GM13977 (cell line): ENCODE results near the gene ZNF784.

Experiments used
- DNase-seq: peaks from one replicate; pipeline ENCODE4 v3.0.0; 2012; ENCODE audit warnings: low spot score
- in situ Hi-C: fragments of 300-500 bp; cut with MboI; formaldehyde crosslinking; loops from one replicate; pipeline ENCODE4 v1.12.0; 2022; ENCODE audit warnings: low sequenced_read_pairs, low pct_unique_long_range_greater_than_20kb, mixed read lengths, inconsistent platforms; ENCODE audit not compliant: unreplicated experiment
- TF ChIP-seq, protein P1 (sequence below): IDR thresholded peaks from 2 replicates; pipeline ENCODE4 v1.5.1; 2012; ENCODE audit warnings: mild to moderate bottlenecking, control low read depth; ENCODE audit not compliant: insufficient read depth; ENCODE audit errors: extremely low read depth, missing control alignments

Gene ZNF784

DNA sequence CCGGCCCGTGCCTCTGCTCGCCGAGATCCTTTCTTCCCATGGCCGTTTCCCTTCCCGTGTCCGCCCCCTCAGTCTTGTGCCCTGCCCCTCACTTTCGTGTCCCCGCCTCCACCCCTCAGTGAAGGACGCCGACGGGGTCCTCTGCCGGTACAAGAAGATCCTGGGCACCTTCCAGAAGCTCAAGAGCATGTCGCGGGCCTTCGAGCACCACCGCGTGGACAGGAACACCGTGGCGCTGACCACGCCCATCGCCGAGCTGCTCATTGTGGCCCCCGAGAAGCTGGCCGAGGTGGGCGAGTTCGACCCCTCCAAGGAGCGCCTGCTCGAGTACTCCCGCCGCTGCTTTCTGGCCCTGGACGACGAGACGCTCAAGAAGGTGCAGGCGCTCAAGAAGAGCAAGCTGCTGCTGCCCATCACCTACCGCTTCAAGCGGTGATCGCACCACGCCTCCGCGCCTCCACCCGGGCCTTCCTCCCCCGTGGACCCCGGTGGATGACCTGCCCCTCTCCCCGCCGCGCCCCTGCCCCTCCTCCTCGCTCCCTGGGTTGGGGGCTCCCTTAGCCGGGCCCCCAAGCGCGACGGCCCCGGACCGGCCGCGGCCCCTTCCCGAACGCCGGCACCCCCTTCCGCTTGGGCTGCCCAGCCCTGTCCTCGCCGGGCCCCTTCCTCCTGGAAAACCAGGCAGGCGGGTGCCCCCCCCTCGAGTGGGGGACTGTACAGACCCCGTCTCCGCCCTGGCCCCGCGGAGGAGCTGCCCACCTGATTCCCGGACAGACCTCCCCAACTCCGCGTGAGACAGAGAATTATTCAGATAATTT is 28.2 kb upstream of the ZNF784 start:
- TF ChIP-seq, protein P1, sequence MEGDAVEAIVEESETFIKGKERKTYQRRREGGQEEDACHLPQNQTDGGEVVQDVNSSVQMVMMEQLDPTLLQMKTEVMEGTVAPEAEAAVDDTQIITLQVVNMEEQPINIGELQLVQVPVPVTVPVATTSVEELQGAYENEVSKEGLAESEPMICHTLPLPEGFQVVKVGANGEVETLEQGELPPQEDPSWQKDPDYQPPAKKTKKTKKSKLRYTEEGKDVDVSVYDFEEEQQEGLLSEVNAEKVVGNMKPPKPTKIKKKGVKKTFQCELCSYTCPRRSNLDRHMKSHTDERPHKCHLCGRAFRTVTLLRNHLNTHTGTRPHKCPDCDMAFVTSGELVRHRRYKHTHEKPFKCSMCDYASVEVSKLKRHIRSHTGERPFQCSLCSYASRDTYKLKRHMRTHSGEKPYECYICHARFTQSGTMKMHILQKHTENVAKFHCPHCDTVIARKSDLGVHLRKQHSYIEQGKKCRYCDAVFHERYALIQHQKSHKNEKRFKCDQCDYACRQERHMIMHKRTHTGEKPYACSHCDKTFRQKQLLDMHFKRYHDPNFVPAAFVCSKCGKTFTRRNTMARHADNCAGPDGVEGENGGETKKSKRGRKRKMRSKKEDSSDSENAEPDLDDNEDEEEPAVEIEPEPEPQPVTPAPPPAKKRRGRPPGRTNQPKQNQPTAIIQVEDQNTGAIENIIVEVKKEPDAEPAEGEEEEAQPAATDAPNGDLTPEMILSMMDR: no peak
- in situ Hi-C loops: no loop called here
- no peak for DNase-seq

DNA sequence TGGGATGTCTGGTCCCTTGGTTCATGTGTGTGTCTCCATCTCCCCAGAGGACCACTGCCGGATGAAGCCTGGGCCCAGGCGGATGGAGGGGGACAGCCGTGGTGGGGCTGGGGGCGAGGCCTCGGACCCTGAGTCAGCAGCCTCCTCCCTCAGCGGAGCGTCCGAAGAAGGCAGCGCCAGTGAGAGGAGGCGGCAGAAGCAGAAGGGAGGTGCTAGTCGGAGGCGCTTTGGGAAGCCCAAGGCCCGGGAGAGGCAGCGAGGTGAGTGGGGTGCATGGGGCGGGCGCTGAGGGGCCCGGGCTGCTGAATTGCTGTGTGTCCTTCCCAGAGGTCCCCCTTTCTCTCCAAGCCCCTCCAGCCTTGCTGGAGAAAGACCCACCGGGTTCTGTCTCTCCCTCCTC is 26.9 kb upstream of the ZNF784 start:
- no peak for DNase-seq
- TF ChIP-seq, protein P1: no peak
- in situ Hi-C loops: no loop called here

DNA sequence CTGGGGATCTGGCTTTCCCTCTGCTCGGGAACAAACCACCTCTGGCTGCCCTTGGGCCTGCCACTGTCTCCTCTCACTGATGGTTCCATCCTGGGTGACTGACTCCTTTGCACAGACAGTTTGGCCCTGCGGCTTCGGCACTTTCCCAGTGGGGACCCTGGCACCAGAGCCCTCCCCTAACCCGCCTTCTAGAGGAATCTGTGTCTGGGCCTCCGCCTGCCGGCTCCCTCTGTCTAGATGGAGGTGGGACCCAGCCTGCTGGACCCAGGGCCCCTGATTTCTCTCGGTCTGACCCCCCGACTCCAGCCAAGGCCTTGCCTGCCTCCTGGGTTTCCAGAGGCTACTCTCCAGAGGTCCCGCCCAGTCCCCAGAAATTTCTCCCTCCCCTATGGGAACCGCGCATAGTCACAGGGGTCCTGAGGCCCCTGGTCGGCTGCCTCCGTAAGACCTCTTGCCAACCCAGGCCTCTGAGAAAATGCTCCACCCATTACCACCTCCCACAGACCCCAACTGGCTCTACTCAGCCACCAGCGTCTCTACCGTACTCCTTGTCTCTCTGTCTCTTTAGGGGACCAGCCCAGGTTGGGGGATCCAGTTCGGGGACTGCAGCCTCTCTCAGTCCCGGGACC is 26.4 kb upstream of the ZNF784 start:
- in situ Hi-C loops: no loop called here

DNA sequence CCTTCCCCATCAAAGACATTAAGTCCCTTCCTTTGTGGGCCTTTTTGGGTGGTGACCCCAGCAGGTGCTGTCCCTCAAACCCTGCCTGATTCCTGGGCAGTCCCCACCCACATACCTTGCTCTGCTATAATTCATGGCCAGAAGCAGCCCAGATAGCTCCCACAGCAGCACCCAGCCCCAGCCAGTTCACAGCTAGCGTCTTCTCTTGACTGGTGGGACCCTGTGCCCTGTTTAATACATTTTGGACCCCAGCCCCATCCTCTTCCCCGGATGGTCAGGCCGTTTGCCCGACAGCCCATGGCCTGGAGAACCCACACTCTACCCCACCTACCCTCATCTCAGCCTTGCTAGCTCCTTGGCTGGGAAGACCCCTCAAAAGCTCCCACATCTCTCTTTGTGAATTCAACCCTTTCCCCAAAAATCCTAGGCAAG is 25.8 kb upstream of the ZNF784 start:
- no peak for DNase-seq
- TF ChIP-seq, protein P1: no peak
- in situ Hi-C loops: no loop called here

More for the DNA sequence above, 26.4 kb upstream of the ZNF784 start:
- TF ChIP-seq, protein P1: no peak
- DNase-seq: no peak

DNA sequence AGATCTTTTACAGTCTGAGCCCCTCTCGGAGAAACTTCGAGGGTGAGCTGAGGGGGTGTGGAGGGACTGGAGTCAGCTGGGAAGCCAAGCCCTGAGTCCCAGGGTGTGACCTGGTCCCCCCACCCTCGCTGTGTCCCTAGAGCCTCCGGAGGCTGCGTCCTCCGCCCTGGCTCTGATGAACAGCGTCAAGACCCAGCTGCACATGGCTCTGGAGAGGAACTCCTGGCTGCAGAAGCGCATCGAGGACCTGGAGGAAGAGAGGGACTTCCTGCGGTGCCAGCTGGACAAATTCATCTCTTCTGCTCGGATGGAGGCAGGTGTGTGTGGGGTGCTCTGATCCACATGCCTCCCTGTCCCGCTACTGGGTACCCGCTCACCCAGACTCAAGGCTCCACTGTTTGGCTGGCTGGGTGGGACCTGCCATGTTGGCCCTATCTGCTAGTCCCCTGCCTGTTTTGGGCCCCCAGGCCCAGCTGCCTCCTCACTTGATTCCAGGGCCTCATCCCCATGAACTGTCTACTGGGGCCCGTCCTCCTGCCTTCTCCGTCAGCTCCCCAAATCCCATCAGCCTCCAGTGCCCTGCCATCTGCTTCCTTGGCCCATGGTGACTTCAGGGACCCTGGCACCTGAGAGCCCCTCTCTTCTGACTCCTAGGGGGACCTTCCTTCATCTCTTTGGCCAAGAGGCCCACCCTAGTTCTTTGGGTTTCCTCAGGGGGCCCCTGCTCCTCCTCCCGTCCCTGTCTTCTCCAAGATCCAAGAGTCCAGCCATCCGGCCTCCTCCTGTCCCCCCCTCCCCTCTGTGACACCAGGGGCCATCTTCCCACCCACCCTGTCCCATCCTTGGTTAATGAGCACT is 25.1 kb upstream of the ZNF784 start:
- TF ChIP-seq, protein P1: no peak
- DNase-seq: no peak
- in situ Hi-C loops: no loop called here

DNA sequence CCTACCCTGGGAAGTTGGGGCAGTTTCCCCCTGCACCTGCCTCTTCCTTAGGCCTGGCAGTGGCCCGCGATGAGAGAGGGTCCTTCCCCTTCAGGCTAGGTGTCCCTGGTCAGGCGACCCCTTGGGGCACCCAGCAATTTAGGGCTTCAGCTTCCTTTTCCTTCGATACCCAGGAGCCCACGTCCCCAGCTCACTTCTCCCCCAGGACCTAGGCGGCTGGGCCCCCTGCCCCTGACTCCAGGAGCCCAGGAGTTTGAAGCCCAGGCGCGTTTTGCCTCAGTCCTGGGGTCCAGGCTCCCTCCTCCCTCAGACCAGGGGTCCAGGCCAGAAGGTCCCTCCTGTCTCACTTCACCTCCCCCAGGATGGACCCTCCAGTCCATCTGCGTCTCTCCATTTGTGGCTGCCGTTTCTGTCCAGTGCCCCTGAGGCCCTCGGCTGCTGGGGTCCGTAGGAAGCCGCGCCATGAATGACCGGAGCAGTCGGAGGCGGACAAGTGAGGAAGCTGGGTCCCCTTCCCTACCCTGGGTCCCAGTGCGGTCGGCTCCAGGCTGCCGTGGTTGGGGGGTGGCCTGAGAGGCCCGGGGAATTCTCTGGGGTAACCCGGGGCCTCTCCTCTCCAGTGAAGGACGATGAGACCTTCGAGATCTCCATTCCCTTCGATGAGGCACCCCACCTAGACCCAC is 24.4 kb upstream of the ZNF784 start:
- DNase-seq: no peak
- TF ChIP-seq, protein P1: no peak
- in situ Hi-C loops: no loop called here
